GM19099 (cell line): Measurements from ENCODE around the gene ATP8A2.

Source experiments
- POLR2A ChIP-seq: IDR thresholded peaks from 3 replicates; pipeline ENCODE4 v1.6.1; 2011; ENCODE audit warnings: low read depth; ENCODE audit not compliant: insufficient read length; ENCODE audit errors: extremely low read depth

Gene ATP8A2

GRCh38 chr13:26048741-26049140 is 677.0 kb downstream of the ATP8A2 start:
- no peak for TF ChIP-seq POLR2A

DNA sequence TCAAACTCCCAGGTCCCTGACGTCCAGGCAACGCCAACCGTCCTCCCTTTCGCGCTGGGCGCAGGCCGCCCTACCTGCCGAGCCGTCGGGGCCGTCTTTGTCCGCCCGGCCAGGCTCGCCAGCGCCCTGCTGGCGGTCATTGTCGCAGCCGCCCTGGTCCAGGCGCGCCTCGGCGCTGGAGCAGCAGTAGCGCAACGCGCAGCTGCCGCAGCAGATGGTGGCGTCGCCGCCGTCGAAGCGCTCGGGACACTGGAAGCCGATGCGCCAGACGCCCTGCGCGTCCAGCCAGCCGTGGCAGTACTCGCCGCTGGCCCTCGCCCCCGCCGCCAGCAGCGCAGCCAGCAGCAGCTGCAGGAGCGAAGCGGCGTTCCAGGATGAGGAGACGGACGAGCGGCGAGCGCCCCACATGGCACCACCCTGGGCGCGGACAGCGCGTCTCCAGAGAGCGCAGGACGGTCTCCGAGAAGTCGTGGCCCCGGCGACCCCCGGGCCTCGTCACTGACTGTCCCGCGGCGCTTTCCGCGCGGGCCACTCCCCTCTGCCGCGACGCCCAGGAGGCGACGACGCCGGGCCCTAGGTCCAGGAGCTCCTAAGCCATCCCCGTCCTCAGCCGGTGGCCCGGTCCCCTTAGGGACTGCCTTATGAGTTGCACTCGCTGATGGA is 678.9 kb downstream of the ATP8A2 start:
- TF ChIP-seq POLR2A, result no peak

DNA sequence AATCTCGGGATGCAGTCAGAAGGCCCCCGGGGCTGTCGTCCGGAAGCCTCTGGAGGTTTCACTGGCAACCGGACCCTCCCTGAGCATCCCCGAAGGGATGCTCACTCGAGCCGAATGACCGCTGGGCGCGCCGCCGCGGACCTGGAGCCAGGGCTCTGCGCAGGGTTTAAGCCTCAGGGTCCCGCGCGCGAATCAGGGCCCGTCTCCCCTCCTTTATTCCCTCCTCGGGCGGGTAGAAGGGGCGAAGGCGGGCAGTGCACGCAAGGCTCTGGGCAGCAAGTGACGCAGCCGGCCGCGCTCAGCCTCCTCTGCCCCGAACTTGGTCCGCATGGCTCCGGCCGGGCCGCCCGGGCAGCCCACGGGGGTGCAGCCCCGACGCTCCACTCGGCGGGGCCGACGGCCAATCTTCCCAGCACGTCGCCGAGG is 679.5 kb downstream of the ATP8A2 start:
- no peak for TF ChIP-seq POLR2A

GRCh38 chr13:26051657-26052311 is 680.0 kb downstream of the ATP8A2 start, which contains the start of gene SHISA2:
Gene SHISA2 (minus strand): TSS chr13:26052016. CDS start chr13:26050975, 1,041 bp downstream.
- TF ChIP-seq POLR2A, result no peak

DNA sequence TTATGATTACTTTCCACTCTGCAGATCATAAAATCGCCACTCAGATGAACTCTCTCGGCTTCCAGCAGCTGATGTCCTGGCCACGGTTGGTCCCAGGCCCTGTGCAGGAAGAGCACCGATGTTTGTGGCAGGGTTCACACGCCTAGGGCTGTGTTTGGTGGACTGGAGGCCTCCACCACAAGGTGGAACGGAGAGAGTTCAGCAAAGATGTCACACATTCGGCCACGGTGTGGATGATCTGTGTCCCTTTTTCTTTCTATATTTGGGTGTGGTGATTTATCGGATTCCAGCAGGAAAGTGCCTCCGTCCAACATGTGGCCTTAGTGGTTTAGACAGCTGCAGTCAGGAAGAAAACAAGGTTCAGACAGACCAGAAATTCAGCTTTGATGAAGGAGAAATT is 680.6 kb downstream of the ATP8A2 start:
- no peak for TF ChIP-seq POLR2A

- no peak for TF ChIP-seq POLR2A
These were observed 681.7 kb downstream of the ATP8A2 start for GRCh38 chr13:26053418-26053980.

GRCh38 chr13:26054896-26055295 is 683.1 kb downstream of the ATP8A2 start:
- TF ChIP-seq POLR2A, result no peak

- TF ChIP-seq POLR2A, result no peak
These were observed 686.9 kb downstream of the ATP8A2 start for GRCh38 chr13:26058704-26059103.

GRCh38 chr13:26060357-26060756 is 688.6 kb downstream of the ATP8A2 start:
- no peak for TF ChIP-seq POLR2A

DNA sequence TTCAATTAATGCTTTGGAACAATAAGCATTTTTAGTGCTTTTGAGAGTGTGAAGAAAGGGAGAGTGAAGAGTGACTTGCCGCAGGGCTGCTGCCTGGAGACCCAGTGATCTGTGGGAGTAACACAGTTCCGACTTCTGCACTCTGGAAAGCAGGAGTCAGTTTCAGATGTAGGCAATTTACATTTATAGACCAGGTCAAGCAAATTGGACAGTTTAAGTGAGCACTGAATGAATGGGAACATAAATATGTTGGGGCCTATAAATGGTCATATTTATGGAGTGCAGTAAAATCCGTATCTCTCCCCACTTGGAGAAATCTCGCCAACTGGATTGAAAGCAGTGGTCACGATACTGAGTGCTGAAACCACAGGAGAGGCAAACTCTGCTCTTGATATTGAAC is 689.5 kb downstream of the ATP8A2 start:
- no peak for TF ChIP-seq POLR2A

- TF ChIP-seq POLR2A, result no peak
These were observed 690.2 kb downstream of the ATP8A2 start for GRCh38 chr13:26061947-26062346.

DNA sequence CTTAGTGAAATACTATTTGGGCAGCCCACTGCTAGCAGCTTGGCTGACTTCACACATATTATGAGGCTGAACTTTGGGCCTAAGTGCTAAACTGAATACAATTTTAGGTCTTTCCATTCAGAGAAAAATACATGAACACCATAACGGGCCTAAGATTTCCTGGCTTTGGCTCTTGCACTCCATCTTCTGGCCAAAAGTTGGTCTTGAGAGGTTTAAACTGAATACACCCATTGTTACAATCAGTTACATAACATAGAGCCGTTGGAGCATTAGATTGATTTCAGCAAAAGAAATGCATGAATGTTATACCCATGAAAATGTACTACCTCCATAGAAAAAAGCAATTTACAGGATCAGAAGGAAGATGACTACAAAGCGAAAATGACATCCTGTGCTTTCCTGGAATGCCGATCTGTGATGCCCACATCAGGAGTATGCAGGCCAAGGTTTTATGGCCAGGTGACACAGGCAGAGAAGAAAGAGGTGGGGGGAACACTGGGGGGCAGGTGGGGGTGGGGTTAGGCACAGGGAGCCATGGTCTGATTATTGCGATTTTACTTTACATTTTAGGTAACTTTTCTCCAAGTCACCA is 691.2 kb downstream of the ATP8A2 start:
- TF ChIP-seq POLR2A, result no peak

GRCh38 chr13:26067601-26068000 is 695.8 kb downstream of the ATP8A2 start:
- no peak for TF ChIP-seq POLR2A

- no peak for TF ChIP-seq POLR2A
These were observed 699.9 kb downstream of the ATP8A2 start for GRCh38 chr13:26071691-26072090.

DNA sequence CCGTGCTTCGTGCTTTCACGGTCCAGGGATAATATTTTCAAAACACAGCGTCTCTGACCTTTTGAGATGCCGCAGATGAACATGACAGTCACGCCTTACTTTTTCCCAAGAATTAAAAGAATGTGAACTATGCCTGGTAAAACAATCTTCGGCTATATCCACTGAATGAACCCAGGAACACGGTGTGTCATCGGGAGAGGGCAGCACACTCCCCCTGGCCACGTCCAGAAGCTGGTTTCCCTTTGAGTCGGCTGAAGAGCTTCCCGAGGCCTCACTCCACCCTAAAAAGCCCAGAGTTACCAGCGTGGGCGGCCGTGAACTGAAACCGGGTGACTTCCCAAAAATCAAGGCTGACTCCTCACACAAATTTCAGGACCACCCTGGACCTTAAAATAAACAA is 702.9 kb downstream of the ATP8A2 start:
- TF ChIP-seq POLR2A, result no peak
